Stimulated activated naive CD4-positive, alpha-beta T cell treated with Interleukin-2 at 50 U/mL for 16 hours (primary cell): ENCODE data around the gene ATP9B.

Experiments
- DNase-seq: peaks from one replicate; lab custom pipeline; 2025; lab: John Stamatoyannopoulos, UW

Gene ATP9B

DNA sequence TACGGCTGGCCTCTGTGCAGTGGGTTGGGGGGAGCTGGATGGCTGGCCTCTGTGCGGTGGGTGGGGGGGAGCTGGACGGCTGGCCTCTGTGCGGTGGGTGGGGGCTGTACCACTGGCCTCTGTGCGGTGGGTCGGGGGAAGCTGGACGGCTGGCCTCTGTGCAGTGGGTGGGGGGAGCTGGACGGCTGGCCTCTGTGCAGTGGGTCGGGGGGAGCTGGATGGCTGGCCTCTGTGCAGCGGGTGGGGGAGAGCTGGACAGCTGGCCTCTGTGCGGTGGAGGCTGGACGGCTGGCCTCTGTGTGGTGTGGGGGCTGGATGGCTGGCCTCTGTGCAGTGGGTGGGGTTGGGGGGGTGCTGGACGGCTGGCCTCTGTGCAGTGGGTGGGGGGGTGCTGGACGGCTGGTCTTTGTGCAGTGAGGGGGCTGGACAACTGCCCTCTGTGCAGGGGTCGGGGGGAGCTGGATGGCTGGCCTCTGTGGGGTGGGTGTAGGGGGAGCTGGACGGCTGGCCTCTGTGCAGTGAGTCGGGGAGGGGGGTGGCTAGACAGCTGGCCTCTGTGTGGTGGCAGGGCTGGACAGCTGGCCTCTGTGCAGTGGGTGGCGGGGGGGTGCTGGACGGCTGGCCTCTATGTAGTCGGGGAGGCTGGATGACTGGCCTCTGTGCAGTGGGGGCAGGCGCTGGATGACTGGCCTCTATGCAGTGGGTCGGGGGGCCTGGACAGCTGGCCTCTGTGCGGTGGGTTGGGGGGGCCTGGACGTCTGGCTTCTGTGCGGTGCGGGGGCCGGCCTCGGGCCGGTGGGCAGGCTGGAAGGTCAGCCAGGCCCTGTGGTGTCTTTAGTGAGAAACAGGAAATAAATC is 358.4 kb downstream of the ATP9B start:
- no peak for DNase-seq
